ENCODE results near the gene LMO7. TPM values are rescaled to one million over a fixed set of nuclear protein-coding genes. Genes with fewer than 3 reads are reported as not detected.

The LMO7 gene
- total and polyA plus RNA-seq, 2 of the 4 experiments (the other 2 are of a cell fraction), result 266 to 367 TPM

DNA sequence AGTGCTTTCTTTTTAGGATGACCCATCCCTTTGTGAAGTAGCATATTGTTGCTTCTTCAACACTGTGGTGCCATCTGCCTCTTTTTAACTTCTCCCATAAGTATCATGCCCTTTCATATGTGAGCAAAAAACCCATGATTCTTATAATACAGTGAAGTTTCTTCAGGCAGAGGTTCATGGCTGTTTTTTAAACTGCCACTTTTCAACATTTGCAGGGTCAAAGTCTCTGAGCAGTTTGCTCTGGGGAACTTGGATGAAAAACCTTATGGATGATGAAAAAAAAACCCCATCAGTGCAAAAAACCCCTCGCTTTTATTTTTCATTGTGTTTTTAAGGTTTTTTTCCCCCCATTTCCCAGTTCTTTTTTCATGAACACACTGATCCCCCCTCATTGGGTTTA, 158.5 kb downstream of the LMO7 start:
- H2BK20ac ChIP-seq (ENCODE audit: low read depth, low read length), result 0 out of 2 replicates have a peak overlapping the region, but pooled peaks have one; percentile 21
- H3K4me1 ChIP-seq (ENCODE audit: control insufficient read depth, insufficient read depth, low read length), result peaks cover 9% of the 10 kb centered on the region
- dilution Hi-C loops (cut with HindIII; ENCODE audit: low sequenced_read_pairs, unreplicated experiment) (no loop called here), intact Hi-C loops (cut with micrococcal nuclease) (no loop called here), in situ Hi-C loops (cut with MboI; ENCODE audit: low sequenced_read_pairs) (no loop called here)
- H3K27ac ChIP-seq (ENCODE audit: insufficient read depth, low read length), result no peak overlapping the region
- DNase-seq (no peak), ATAC-seq (ENCODE audit: low read depth) (no peak)
- no peak overlapping the region for H3K4me2 ChIP-seq (ENCODE audit: low read depth, low read length)
- ChIA-PET CTCF (no interaction called here), POLR2A (ENCODE audit: unreplicated experiment) (no interaction called here)
- H4K5ac ChIP-seq (ENCODE audit: low read depth, low read length), result peak overlapping the region; percentile 79; the same call in 1 of the 2 replicates
- TF ChIP-seq SMC3 (IDR thresholded peaks at IDR 0.05; ENCODE audit: low read depth, low read length), result no peak
- no peak for TF ChIP-seq USF2 (IDR thresholded peaks at IDR 0.05; ENCODE audit: low read depth, low read length)
- TF ChIP-seq RAD21 (IDR thresholded peaks at IDR 0.05; ENCODE audit: low read length), result no peak
- no peak for TF ChIP-seq NFE2L2 (IDR thresholded peaks at IDR 0.05; ENCODE audit: low read depth, low read length)
- TF ChIP-seq, protein P1, sequence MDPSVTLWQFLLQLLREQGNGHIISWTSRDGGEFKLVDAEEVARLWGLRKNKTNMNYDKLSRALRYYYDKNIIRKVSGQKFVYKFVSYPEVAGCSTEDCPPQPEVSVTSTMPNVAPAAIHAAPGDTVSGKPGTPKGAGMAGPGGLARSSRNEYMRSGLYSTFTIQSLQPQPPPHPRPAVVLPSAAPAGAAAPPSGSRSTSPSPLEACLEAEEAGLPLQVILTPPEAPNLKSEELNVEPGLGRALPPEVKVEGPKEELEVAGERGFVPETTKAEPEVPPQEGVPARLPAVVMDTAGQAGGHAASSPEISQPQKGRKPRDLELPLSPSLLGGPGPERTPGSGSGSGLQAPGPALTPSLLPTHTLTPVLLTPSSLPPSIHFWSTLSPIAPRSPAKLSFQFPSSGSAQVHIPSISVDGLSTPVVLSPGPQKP (IDR thresholded peaks at IDR 0.05; ENCODE audit: borderline replicate concordance, low read depth, low read length), result no peak
- no peak for TF ChIP-seq CTCF (conservative IDR thresholded peaks at IDR 0.05; ENCODE audit: low read depth, low read length)
- TF ChIP-seq RFX5 (IDR thresholded peaks at IDR 0.05; ENCODE audit: low read depth, low read length), result no peak
- TF ChIP-seq FOS (IDR thresholded peaks at IDR 0.05; ENCODE audit: low read depth, low read length), result no peak
- no peak for TF ChIP-seq CHD1 (IDR thresholded peaks at IDR 0.05; ENCODE audit: low read depth, low read length)
- TF ChIP-seq CEBPB (IDR thresholded peaks at IDR 0.05; ENCODE audit: low read depth, low read length), result no peak
- no peak for TF ChIP-seq MAFK (IDR thresholded peaks at IDR 0.05; ENCODE audit: low read depth, low read length)
- no peak for TF ChIP-seq RCOR1 (IDR thresholded peaks at IDR 0.05; ENCODE audit: insufficient replicate concordance, low read length)
- no peak for TF ChIP-seq BHLHE40 (IDR thresholded peaks at IDR 0.05; ENCODE audit: low read depth, low read length)
- TF ChIP-seq POLR2A (IDR thresholded peaks at IDR 0.05; ENCODE audit: low read depth, low read length), result no peak
- TF ChIP-seq MXI1 (IDR thresholded peaks at IDR 0.05; ENCODE audit: borderline replicate concordance, low read depth, low read length), result no peak
- no peak for TF ChIP-seq MAZ (IDR thresholded peaks at IDR 0.05; ENCODE audit: borderline replicate concordance, low read depth, low read length)
- peaks cover 26 to 68% of the 10 kb centered on the region in 2 experiments for H3K79me1 ChIP-seq (ENCODE audit: low read depth in 1 of 2, low read length in 2 of 2)
- peaks cover 4% of the 10 kb centered on the region for H3K36me3 ChIP-seq (ENCODE audit: control insufficient read depth, insufficient read depth, low read length)
- H3K4me3 ChIP-seq (ENCODE audit: insufficient read depth, low read depth, low read length), result no peak overlapping the region
- 0 out of 2 replicates have a peak overlapping the region, but pooled peaks have one; percentile 77 for H3K23ac ChIP-seq (ENCODE audit: low read depth, low read length)
- no peak overlapping the region for H2BK120ac ChIP-seq (ENCODE audit: low read depth, low read length)
- no peak overlapping the region for H2AK9ac ChIP-seq (replicated peaks; ENCODE audit: low read depth, low read length, poor library complexity)
- no peak overlapping the region; the same call in 1 of the 2 replicates for H3K9ac ChIP-seq (ENCODE audit: low read depth, low read length)
- peak overlapping the region; percentile 40; the same call in 1 of the 2 replicates for H4K91ac ChIP-seq (ENCODE audit: insufficient read depth, low read depth, low read length)
- no peaks in the 10 kb centered on the region for H3K9me3 ChIP-seq (ENCODE audit: control insufficient read depth, insufficient read depth, low read length)
- peak overlapping the region; percentile 64 for H2BK5ac ChIP-seq (ENCODE audit: low read depth, low read length, poor library complexity, severe bottlenecking)
- H4K20me1 ChIP-seq (ENCODE audit: insufficient read depth, low read length), result peaks cover 60% of the 10 kb centered on the region; the same call in 1 of the 2 replicates
- H3K18ac ChIP-seq (ENCODE audit: low read depth, low read length), result peak overlapping the region; percentile 84; the same call in 1 of the 2 replicates
- no TSS peak for BruUV-seq (replicated peaks)
- H2BK15ac ChIP-seq (ENCODE audit: low read depth, low read length), result no peak overlapping the region
- H3K4ac ChIP-seq (ENCODE audit: low read depth, low read length), result no peak overlapping the region; the same call in 1 of the 2 replicates
- H3K14ac ChIP-seq (replicated peaks; ENCODE audit: low read depth, low read length), result 0 out of 2 replicates have a peak overlapping the region, but pooled peaks have one; percentile 39
- no peak overlapping the region for H2AK5ac ChIP-seq (ENCODE audit: low read depth, low read length)
- H2AFZ ChIP-seq (replicated peaks; ENCODE audit: low read length, poor library complexity), result no peak overlapping the region
- H3K56ac ChIP-seq (ENCODE audit: extremely low read depth, insufficient read depth, low read length), result no peak overlapping the region
- no CpG with 5 or more reads among the region's 1 CpG for WGBS, 2 experiments (ENCODE audit: extremely low coverage in 2 of 2, insufficient read length in 1 of 2)
- H3K27me3 ChIP-seq (ENCODE audit: control insufficient read depth, insufficient read depth, low read length), result no peaks in the 10 kb centered on the region
- H4K8ac ChIP-seq (ENCODE audit: low read depth in 2 of 2, low read length in 2 of 2), result no peak overlapping the region
- H3K9me1 ChIP-seq (ENCODE audit: insufficient read depth, low read length), result peaks cover 18% of the 10 kb centered on the region
